ENCODE measurements around the gene LARP1. TPM values are rescaled to one million over a fixed set of nuclear protein-coding genes. Genes with fewer than 3 reads are reported as not detected.

The LARP1 gene
- total RNA-seq, 2 experiments from 2014 or later, result 214 to 218 TPM

DNA sequence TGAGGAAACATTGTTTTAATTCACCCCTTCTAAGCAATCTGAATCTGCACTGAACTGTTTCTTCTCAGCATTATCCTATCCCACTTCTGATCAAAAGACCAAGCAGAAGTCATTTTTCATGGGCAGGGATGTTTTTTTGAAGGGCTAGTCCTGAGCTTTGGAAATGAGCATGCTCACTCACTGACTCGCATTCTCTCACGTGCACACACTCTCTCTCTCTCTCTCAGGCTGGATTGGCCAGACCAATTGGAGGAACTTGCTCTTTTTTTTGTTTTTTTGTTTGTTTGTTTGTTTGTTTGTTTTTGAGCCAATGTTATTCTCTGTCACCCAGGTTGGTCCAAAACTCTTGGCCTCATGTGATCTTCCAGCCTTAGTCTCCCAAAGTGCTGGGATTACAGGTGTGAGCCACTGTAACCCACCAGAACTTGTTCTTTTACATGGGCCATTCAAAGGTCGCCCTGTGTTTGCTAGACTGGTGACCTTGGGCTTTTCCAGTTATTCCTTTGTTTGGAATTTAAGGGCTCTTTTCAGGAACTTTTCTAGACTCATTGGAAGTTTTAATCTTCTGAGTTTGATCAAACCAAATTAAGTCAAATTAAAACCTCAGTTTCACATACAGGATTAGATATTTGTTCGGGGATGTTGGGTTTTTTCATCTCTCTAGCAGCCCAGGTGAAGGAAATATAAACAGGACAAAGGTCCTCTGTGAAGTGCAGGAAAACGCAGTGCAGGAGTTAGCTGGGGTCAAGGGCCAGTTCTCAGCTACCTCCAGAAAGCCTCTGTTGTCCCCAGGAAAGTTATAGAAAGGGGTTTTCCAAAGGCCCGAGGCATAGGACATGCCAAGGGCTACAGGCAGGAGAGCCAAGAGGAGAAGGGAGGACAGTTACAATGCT lies 82.1 kb downstream of the LARP1 start:
- TF ChIP-seq, protein P1, sequence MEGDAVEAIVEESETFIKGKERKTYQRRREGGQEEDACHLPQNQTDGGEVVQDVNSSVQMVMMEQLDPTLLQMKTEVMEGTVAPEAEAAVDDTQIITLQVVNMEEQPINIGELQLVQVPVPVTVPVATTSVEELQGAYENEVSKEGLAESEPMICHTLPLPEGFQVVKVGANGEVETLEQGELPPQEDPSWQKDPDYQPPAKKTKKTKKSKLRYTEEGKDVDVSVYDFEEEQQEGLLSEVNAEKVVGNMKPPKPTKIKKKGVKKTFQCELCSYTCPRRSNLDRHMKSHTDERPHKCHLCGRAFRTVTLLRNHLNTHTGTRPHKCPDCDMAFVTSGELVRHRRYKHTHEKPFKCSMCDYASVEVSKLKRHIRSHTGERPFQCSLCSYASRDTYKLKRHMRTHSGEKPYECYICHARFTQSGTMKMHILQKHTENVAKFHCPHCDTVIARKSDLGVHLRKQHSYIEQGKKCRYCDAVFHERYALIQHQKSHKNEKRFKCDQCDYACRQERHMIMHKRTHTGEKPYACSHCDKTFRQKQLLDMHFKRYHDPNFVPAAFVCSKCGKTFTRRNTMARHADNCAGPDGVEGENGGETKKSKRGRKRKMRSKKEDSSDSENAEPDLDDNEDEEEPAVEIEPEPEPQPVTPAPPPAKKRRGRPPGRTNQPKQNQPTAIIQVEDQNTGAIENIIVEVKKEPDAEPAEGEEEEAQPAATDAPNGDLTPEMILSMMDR (IDR thresholded peaks at IDR 0.05), result no peak
- no peaks in the 10 kb centered on the region for H3K9me3 Mint-ChIP-seq
- POLR2A ChIA-PET, result no interaction called here
- no peaks in the 10 kb centered on the region for H3K4me1 Mint-ChIP-seq (ENCODE audit: low read depth)
- no peak for ATAC-seq
- no peaks in the 10 kb centered on the region for H3K27me3 Mint-ChIP-seq
- peaks cover 3% of the 10 kb centered on the region for H3K36me3 Mint-ChIP-seq (ENCODE audit: low read depth)
- no peak overlapping the region for H3K4me3 Mint-ChIP-seq
- CTCF ChIA-PET, result interaction anchor here (1.4 kb wide), 1 partner anchor 19 kb away, joined by 3 read pairs; no protein-coding TSS in a partner anchor
- intact Hi-C loops (cut with micrococcal nuclease), result no loop called here
- no peak for DNase-seq
- no peak overlapping the region for H3K27ac Mint-ChIP-seq

GRCh38 chr5:154840435-154841272 lies 85.5 kb downstream of the LARP1 start:
- no peaks in the 10 kb centered on the region for H3K9me3 Mint-ChIP-seq
- DNase-seq, result no peak
- H3K4me1 Mint-ChIP-seq (ENCODE audit: low read depth), result no peaks in the 10 kb centered on the region
- CTCF ChIA-PET, result interaction anchor here (1.2 kb wide), 2 partner anchors 36 to 190 kb away, joined by 3 to 4 read pairs; no protein-coding TSS in a partner anchor
- H3K27ac Mint-ChIP-seq, result no peak overlapping the region
- intact Hi-C loops (cut with micrococcal nuclease), result no loop called here
- no peak overlapping the region for H3K4me3 Mint-ChIP-seq
- H3K36me3 Mint-ChIP-seq (ENCODE audit: low read depth), result no peaks in the 10 kb centered on the region
- TF ChIP-seq, protein P1 (IDR thresholded peaks at IDR 0.05), result no peak
- ATAC-seq, result no peak
- no peaks in the 10 kb centered on the region for H3K27me3 Mint-ChIP-seq
- POLR2A ChIA-PET, result interaction anchor here (1.1 kb wide), 1 partner anchor 16 kb away, joined by 4 read pairs; no protein-coding TSS in a partner anchor

DNA sequence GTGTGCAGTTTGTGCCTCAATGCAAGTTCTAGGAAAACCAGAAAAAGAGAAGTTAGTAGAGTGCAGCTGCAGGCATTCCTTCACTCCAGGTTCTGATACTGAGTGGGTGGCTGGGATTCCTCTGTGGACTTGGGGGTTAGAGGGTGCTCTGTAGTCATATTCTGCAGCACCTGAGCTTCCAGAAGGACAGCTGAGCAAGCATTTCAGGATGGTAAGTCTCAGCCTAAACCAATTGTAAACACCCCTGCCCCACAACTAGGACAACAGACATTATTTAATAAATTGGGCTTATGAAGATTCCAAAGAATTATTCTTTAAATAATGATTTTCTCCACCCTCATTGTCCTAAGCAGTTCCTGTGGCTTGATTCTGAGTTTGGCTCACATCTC lies 86.1 kb downstream of the LARP1 start:
- Mint-ChIP-seq H3K27me3 (no peaks in the 10 kb centered on the region), H3K4me1 (ENCODE audit: low read depth) (no peaks in the 10 kb centered on the region), H3K4me3 (no peak overlapping the region), H3K9me3 (no peaks in the 10 kb centered on the region), H3K36me3 (ENCODE audit: low read depth) (peaks cover 2% of the 10 kb centered on the region), H3K27ac (no peak overlapping the region)
- CTCF ChIA-PET, result interaction anchor here (1.2 kb wide), 2 partner anchors 35 to 191 kb away, joined by 3 to 4 read pairs; no protein-coding TSS in a partner anchor
- DNase-seq (no peak), ATAC-seq (no peak)
- TF ChIP-seq, protein P1 (IDR thresholded peaks at IDR 0.05), result no peak
- POLR2A ChIA-PET, result interaction anchor here (1.1 kb wide), 1 partner anchor 16 kb away, joined by 4 read pairs; no protein-coding TSS in a partner anchor
- intact Hi-C loops (cut with micrococcal nuclease), result no loop called here

DNA sequence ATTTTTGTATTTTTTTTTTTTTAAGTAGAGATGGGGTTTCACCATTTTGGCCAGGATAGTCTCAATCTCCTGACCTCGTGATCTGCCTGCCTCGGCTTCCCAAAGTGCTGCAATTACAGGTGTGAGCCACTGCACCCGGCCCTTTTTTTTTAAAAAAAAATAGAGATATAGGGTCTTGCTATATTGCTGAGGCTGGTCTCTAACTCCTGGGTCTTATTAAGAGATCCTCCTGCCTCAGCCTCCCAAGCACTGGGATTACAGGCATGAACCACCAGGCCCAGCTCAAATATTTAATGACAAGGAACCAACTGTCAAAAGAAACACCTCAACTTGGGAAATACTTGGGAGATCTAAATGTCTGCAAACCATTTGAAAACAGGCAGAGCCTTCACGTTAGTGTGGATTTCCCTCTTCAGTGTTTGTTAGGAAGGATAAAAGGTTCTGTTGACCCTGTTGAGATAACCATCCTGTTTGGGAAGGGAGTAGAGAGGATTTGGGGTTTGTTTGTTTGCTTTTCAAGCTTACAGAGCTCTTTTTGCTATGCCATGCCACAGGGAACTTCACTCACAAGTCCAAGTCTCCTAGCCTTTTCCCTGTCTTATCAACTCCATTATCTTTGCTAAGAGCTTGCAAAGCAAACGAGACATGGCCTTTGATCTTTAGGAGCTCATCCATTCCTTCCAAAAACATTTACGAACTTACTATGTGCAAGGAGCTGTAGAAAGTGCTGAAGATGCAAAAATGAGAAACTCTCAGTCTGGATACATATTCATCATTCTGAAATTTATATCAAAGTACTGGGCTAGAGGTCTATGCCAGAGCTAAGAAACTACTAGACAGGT lies 87.7 kb downstream of the LARP1 start:
- Mint-ChIP-seq H3K36me3 (ENCODE audit: low read depth) (peaks cover 2% of the 10 kb centered on the region), H3K4me1 (ENCODE audit: low read depth) (no peaks in the 10 kb centered on the region), H3K9me3 (no peaks in the 10 kb centered on the region), H3K27ac (no peak overlapping the region), H3K4me3 (no peak overlapping the region), H3K27me3 (no peaks in the 10 kb centered on the region)
- no peak for DNase-seq
- ChIA-PET POLR2A (no interaction called here), CTCF (interaction anchor here (0.7 to 1.7 kb wide), 3 partner anchors 13 to 23 kb away, joined by 3 read pairs; no protein-coding TSS in a partner anchor)
- TF ChIP-seq, protein P1 (IDR thresholded peaks at IDR 0.05), result no peak
- no peak for ATAC-seq
- intact Hi-C loops (cut with micrococcal nuclease), result no loop called here

Data from activated CD8-positive, alpha-beta T cell treated with anti-CD3 and anti-CD28 coated beads for 36 hours (primary cell).